ENCODE results near the gene ABHD18.
A peak's percentile ranks its signal among the peaks of the same experiment; 100 is the strongest.

Gene ABHD18

DNA sequence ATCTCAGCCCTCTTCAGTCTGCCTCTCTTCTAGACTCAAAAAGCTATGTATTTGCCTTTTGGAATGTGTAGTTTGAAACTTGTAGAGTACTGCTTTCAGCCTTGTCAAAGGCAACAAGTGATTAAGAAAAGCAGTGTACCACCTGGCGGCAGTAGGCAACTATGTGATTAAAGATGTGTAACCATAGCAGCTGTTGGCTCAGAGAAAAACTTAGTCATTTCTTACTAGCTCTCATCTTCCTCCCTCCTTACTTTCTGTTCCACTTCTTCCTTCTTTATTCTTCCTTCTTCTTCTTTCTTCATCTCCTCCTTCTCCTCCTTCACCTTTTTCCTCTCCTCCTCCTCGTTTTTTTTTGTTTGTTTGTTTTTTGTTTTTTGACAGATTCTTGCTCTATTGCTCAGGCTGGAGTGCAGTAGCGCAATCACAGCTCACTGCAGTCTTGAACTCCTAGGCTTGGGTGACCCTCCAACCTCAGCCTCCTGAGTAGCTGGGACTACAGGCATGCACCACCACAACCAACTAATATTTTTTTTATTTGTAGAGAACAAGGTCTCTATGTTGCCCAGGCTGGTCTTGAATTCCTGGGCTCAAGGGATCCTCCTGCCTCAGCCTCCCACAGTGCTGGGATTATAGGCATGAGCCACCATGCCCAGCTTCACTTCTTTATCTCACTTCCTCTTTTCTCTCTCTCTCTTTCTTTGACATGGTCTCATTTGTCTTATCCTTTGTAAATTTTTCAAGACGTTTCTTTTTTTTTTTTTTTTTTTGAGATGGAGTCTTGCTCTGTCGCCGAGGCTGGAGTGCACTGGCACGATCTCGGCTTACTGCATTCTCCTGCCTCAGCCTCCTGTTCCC lies 32.6 kb downstream of the ABHD18 start:
- TF ChIP-seq CTCF (IDR thresholded peaks at IDR 0.05; ENCODE audit: insufficient read depth, low read depth, low read length, missing control alignments), result peak; percentile 43
- peak; percentile 69 for DNase-seq (ENCODE audit: low read depth)

DNA sequence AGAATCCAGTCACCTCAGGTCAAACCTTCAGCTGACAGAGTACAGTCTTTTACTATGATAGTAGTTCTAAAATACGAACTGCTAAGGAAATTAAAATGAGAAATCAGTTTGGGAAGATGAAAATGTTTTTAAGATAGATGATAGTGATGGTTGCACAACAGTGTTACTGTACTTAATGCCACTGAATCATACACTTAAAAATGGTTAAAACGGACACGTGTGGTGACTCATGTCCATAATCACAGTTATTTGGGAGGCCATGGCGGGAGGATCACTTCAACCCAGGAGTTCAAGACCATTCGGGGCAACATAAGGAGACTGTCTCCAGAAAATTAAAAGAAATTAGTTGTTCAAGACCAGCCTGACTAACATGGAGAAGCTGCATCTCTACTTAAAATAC lies 41.4 kb downstream of the ABHD18 start:
- TF ChIP-seq CTCF (IDR thresholded peaks at IDR 0.05; ENCODE audit: insufficient read depth, low read depth, low read length, missing control alignments), result no peak
- peak; percentile 68 for DNase-seq (ENCODE audit: low read depth)
- no peak overlapping the region for H3K4me3 ChIP-seq (ENCODE audit: low read length)

More for the DNA sequence above, 32.6 kb downstream of the ABHD18 start:
- H3K4me3 ChIP-seq (ENCODE audit: low read length), result no peak overlapping the region

- no peak overlapping the region for H3K4me3 ChIP-seq (ENCODE audit: low read length)
- no peak for TF ChIP-seq CTCF (IDR thresholded peaks at IDR 0.05; ENCODE audit: insufficient read depth, low read depth, low read length, missing control alignments)
- no peak for DNase-seq (ENCODE audit: low read depth)
Measured at GRCh38 chr4:128009428-128009827, 44.2 kb downstream of the ABHD18 start.

- no peak for DNase-seq (ENCODE audit: low read depth)
- TF ChIP-seq CTCF (IDR thresholded peaks at IDR 0.05; ENCODE audit: insufficient read depth, low read depth, low read length, missing control alignments), result no peak
- no peak overlapping the region for H3K4me3 ChIP-seq (ENCODE audit: low read length)
Measured at GRCh38 chr4:128025319-128025718, 60.1 kb downstream of the ABHD18 start.

DNA sequence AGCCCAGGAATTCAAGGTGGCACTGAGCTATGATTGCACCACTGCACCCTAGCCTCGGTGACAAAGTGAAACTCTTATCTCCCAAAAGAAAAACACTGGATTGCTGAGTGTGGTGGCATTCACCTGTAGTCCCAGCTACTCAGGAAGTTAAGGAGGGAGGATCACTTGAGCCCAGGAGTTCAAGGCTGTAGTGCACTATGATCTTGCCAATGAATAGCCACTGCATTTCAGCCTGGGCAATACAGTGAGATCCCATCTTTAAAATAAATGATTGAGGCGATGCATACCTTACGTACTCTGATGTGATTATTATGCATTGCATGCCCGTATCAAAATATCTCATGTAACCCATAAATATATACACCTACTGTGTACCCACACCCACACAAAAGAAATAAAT lies 64.7 kb downstream of the ABHD18 start:
- no peak for DNase-seq (ENCODE audit: low read depth)
- no peak overlapping the region for H3K4me3 ChIP-seq (ENCODE audit: low read length)
- TF ChIP-seq CTCF (IDR thresholded peaks at IDR 0.05; ENCODE audit: insufficient read depth, low read depth, low read length, missing control alignments), result no peak

- no peak for TF ChIP-seq CTCF (IDR thresholded peaks at IDR 0.05; ENCODE audit: insufficient read depth, low read depth, low read length, missing control alignments)
- no peak overlapping the region for H3K4me3 ChIP-seq (ENCODE audit: low read length)
- no peak for DNase-seq (ENCODE audit: low read depth)
Measured at GRCh38 chr4:128031756-128032384, 66.7 kb downstream of the ABHD18 start.
